ENCODE measurements around the gene CCDC157.
A peak's percentile ranks its signal among the peaks of the same experiment; 100 is the strongest.

The CCDC157 gene

GRCh38 chr22:30386960-30387827, 30.4 kb downstream of the CCDC157 start, which contains the start of gene RNF215:
Gene RNF215 (minus strand): TSS chr22:30387411. CDS start chr22:30387313, 98 bp downstream.
- peak within 1 kb of the TSS; percentile 60 for H3K4me3 ChIP-seq (ENCODE audit: low read depth, low read length)
- peak; percentile 90 for TF ChIP-seq CTCF (IDR thresholded peaks at IDR 0.05; ENCODE audit: borderline replicate concordance, insufficient read depth, low read depth, low read length)

DNA sequence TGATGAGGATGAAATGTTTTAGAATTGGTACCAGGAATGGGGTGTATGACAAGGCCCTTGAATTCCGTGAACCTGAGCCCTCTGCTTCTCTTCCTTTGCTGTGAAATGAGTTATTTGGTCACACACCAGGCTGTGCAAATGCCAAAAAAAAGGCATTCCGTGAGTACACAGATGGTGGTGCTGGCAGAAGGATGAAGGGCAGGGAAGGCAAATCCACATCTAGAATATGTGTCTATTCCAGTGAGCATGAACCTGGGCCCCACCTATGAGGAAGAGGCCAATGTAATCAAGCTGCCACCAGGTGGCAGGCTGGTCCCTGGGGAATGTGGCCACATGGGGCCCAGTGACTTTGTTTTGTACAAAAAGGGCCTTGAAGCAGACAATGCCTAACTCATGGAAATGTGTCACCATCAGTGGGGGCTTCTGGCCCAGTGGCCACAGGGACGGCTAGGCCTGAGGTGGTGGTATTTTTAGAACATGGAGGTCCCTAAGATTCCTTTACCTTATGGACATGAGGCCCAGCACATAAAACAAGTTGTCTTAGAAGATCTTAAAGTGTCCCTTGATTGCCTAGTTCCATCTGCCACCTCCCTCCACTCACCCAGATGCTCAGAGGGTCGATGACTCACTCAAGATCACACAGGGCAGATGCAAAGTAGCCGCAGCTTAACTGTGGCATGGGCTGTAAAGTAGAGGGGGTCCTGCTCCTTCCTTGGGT, 34.3 kb downstream of the CCDC157 start:
- no peak overlapping the region for H3K4me3 ChIP-seq (ENCODE audit: low read depth, low read length)
- peak; percentile 88 for TF ChIP-seq CTCF (IDR thresholded peaks at IDR 0.05; ENCODE audit: borderline replicate concordance, insufficient read depth, low read depth, low read length)

DNA sequence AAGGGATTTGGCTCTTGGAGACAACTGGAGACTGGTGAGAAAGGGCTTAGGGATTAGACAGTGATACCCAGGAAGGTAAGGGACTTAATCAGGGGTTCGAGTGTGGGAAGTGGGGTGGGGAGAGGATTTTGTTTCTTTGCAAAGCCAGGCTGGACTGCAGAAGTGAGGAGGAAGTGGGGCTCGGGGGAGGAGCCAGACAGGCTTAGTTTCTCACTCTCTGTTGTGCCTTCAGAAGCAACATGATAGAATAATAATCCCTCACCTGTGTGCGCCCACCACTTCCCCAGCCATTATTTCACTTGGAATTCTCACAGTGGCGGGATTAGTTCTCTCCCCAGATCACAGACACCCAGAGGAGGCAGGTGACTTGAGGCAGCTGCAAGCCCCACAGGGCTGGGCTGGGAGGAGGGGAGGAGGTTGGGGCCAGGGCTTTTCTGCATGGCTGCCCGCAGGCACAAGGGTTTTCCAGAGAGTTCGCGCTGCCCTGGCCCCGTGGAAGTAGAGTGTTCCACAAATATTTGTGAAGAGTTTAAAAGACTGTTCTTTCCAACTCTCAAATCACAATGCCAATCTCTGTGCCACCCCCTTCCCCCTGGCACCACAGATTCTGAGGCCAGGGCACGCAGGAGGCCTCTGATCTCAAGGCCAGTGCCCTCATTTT, 36.0 kb downstream of the CCDC157 start:
- no peak overlapping the region for H3K4me3 ChIP-seq (ENCODE audit: low read depth, low read length)
- TF ChIP-seq CTCF (IDR thresholded peaks at IDR 0.05; ENCODE audit: borderline replicate concordance, insufficient read depth, low read depth, low read length): no peak

GRCh38 chr22:30393322-30393680, 36.5 kb downstream of the CCDC157 start:
- no peak for TF ChIP-seq CTCF (IDR thresholded peaks at IDR 0.05; ENCODE audit: borderline replicate concordance, insufficient read depth, low read depth, low read length)
- H3K4me3 ChIP-seq (ENCODE audit: low read depth, low read length): no peak overlapping the region

GRCh38 chr22:30393885-30394284, 37.1 kb downstream of the CCDC157 start:
- no peak for TF ChIP-seq CTCF (IDR thresholded peaks at IDR 0.05; ENCODE audit: borderline replicate concordance, insufficient read depth, low read depth, low read length)
- no peak overlapping the region for H3K4me3 ChIP-seq (ENCODE audit: low read depth, low read length)

GRCh38 chr22:30396871-30397655, 40.3 kb downstream of the CCDC157 start, which contains the start of gene SEC14L2:
Gene SEC14L2 (plus strand): TSS chr22:30397018. CDS start chr22:30397117, 99 bp downstream.
- TF ChIP-seq CTCF (IDR thresholded peaks at IDR 0.05; ENCODE audit: borderline replicate concordance, insufficient read depth, low read depth, low read length): no peak
- peak within 1 kb of the TSS; percentile 48 for H3K4me3 ChIP-seq (ENCODE audit: low read depth, low read length)

Measured in GM12875 (cell line).